ENCODE results near the gene TCF4.

DNA sequence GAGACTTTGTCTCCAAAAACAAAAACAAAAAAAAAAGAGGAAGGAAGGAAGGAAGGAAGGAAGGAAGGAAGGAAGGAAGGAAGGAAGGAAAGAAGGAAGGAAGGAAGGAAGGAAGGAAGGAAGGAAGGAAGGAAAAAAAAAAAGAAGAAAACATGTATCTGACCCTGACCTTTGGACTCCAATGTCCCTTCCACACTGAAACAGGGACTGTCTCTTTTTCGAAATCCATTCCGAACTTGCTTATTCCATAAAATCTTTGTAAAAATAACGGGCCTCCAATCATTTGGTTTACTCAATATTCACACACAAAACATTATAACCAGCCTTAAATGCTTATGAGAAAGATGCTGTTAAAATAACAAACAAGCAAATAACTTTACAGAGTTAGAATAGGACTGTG is 225.7 kb downstream of the TCF4 start:
- TF ChIP-seq ZKSCAN1 (IDR thresholded peaks at IDR 0.05; ENCODE audit: low read length): no peak
- TF ChIP-seq TRIM24 (CRISPR knock-in tag; IDR thresholded peaks at IDR 0.05): no peak
- TF ChIP-seq, protein P1, sequence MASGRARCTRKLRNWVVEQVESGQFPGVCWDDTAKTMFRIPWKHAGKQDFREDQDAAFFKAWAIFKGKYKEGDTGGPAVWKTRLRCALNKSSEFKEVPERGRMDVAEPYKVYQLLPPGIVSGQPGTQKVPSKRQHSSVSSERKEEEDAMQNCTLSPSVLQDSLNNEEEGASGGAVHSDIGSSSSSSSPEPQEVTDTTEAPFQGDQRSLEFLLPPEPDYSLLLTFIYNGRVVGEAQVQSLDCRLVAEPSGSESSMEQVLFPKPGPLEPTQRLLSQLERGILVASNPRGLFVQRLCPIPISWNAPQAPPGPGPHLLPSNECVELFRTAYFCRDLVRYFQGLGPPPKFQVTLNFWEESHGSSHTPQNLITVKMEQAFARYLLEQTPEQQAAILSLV (CRISPR knock-in tag; IDR thresholded peaks at IDR 0.05; ENCODE audit: borderline replicate concordance): no peak

Data from HepG2 (cell line).